ENCODE measurements around the gene ELF2. TPM values are rescaled to one million over a fixed set of nuclear protein-coding genes. Genes with fewer than 3 reads are reported as not detected.
A peak's percentile ranks its signal among the peaks of the same experiment; 100 is the strongest.

ELF2 gene
- total and polyA plus RNA-seq, 2 of the 8 experiments (the other 6 are each of a cell fraction or from before 2014, with no cell fraction given), result 21.1 to 44.3 TPM

GRCh38 chr4:139083956-139084803 is 92.8 kb downstream of the ELF2 start (continued):
- TF ChIP-seq, protein P1, sequence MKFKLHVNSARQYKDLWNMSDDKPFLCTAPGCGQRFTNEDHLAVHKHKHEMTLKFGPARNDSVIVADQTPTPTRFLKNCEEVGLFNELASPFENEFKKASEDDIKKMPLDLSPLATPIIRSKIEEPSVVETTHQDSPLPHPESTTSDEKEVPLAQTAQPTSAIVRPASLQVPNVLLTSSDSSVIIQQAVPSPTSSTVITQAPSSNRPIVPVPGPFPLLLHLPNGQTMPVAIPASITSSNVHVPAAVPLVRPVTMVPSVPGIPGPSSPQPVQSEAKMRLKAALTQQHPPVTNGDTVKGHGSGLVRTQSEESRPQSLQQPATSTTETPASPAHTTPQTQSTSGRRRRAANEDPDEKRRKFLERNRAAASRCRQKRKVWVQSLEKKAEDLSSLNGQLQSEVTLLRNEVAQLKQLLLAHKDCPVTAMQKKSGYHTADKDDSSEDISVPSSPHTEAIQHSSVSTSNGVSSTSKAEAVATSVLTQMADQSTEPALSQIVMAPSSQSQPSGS (IDR thresholded peaks at IDR 0.05; ENCODE audit: low read length), result no peak
- TF ChIP-seq HDAC2 (IDR thresholded peaks at IDR 0.05; ENCODE audit: borderline replicate concordance in 1 of 2, low read depth in 2 of 2, low read length in 2 of 2) (0 out of 4 replicates have a peak, but pooled peaks of 1 of the 2 experiments have one; percentile 14), SIRT6 (IDR thresholded peaks at IDR 0.05; ENCODE audit: low read length) (no peak), RFX5 (IDR thresholded peaks at IDR 0.05; ENCODE audit: borderline replicate concordance, low read depth, low read length) (no peak), CBX5 (IDR thresholded peaks at IDR 0.05; ENCODE audit: low read depth, low read length) (no peak), EGR1 (IDR thresholded peaks at IDR 0.05; ENCODE audit: borderline replicate concordance, low read depth, low read length) (no peak), MAX (IDR thresholded peaks at IDR 0.05) (peak; percentile 78), SIX5 (IDR thresholded peaks at IDR 0.05; ENCODE audit: low read depth, low read length) (no peak), NRF1 (IDR thresholded peaks at IDR 0.05; ENCODE audit: low read depth, low read length) (no peak), KDM5A (IDR thresholded peaks at IDR 0.05; ENCODE audit: low read length) (0 out of 2 replicates have a peak, but pooled peaks have one; percentile 33), MAFK (IDR thresholded peaks at IDR 0.05; ENCODE audit: low read depth, low read length) (no peak), CTBP2 (IDR thresholded peaks at IDR 0.05; ENCODE audit: borderline replicate concordance, insufficient read depth, insufficient read length, low read length) (no peak), BCL11A (IDR thresholded peaks at IDR 0.05; ENCODE audit: low read depth in 2 of 2, low read length in 2 of 2) (no peak), SUZ12 (IDR thresholded peaks at IDR 0.05; ENCODE audit: low read length) (no peak), TBP (IDR thresholded peaks at IDR 0.05; ENCODE audit: low read depth, low read length) (peak; percentile 66; the same call in 1 of the 2 replicates), ZNF274 (IDR thresholded peaks at IDR 0.05; ENCODE audit: borderline replicate concordance, extremely low read depth, low read length) (no peak), SP4 (IDR thresholded peaks at IDR 0.05; ENCODE audit: low read length) (no peak), GABPA (IDR thresholded peaks at IDR 0.05; ENCODE audit: borderline replicate concordance, insufficient read depth, low read length) (no peak), TEAD4 (IDR thresholded peaks at IDR 0.05; ENCODE audit: low read depth, low read length) (no peak), CEBPB (IDR thresholded peaks at IDR 0.05; ENCODE audit: low read depth, low read length) (no peak)
- TF ChIP-seq, protein P2, sequence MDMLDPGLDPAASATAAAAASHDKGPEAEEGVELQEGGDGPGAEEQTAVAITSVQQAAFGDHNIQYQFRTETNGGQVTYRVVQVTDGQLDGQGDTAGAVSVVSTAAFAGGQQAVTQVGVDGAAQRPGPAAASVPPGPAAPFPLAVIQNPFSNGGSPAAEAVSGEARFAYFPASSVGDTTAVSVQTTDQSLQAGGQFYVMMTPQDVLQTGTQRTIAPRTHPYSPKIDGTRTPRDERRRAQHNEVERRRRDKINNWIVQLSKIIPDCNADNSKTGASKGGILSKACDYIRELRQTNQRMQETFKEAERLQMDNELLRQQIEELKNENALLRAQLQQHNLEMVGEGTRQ (IDR thresholded peaks at IDR 0.05; ENCODE audit: low read length), result no peak
